ENCODE data around the gene AP1S3.

The AP1S3 gene

GRCh38 chr2:223835701-223836532 is 1.5 kb downstream of the AP1S3 start:
- peak overlapping the region; percentile 46 for H3K4me2 ChIP-seq (ENCODE audit: low read depth, low read length)
- no peak overlapping the region for H2AFZ ChIP-seq (ENCODE audit: low read length)
- H4K20me1 ChIP-seq (ENCODE audit: insufficient read depth, low read length) = no peaks in the 10 kb centered on the region; the same call in 1 of the 2 replicates
- H3K79me2 ChIP-seq (ENCODE audit: low read length) = peaks cover 55% of the 10 kb centered on the region
- TF ChIP-seq EZH2 (optimal IDR thresholded peaks at IDR 0.05; ENCODE audit: low read depth, low read length) (no peak), CTCF (IDR thresholded peaks at IDR 0.05; ENCODE audit: low read length) (no peak)
- H3K9ac ChIP-seq (ENCODE audit: low read length) = peak overlapping the region; percentile 60; the same call in 1 of the 2 replicates
- H3K9me2 ChIP-seq (replicated peaks; ENCODE audit: insufficient read depth, low read length) = no peaks in the 10 kb centered on the region
- peak overlapping the region; percentile 78; the same call in 1 of the 2 replicates for H3K27ac ChIP-seq (ENCODE audit: low read length)
- H3K4me1 ChIP-seq (ENCODE audit: low read length) = peaks cover 14% of the 10 kb centered on the region
- H3K9me3 ChIP-seq (replicated peaks; ENCODE audit: insufficient read depth, low read length) = no peaks in the 10 kb centered on the region
- peak overlapping the region; percentile 91 for H3K4me3 ChIP-seq (ENCODE audit: low read length)
- H3K27me3 ChIP-seq (replicated peaks; ENCODE audit: insufficient read depth, low read length) = no peaks in the 10 kb centered on the region
- peak; percentile 49 for DNase-seq
- peaks cover 18% of the 10 kb centered on the region for H3F3A ChIP-seq (ENCODE audit: insufficient read depth, low read length)
- H3K36me3 ChIP-seq (replicated peaks; ENCODE audit: insufficient read depth, low read length) = no peaks in the 10 kb centered on the region

GRCh38 chr2:223834431-223834830 is 3.0 kb downstream of the AP1S3 start:
- H3K79me2 ChIP-seq (ENCODE audit: low read length) = peaks cover 68% of the 10 kb centered on the region
- H4K20me1 ChIP-seq (ENCODE audit: insufficient read depth, low read length) = no peaks in the 10 kb centered on the region; the same call in 1 of the 2 replicates
- peaks cover 16% of the 10 kb centered on the region for H3F3A ChIP-seq (ENCODE audit: insufficient read depth, low read length)
- no peak overlapping the region for H2AFZ ChIP-seq (ENCODE audit: low read length)
- H3K36me3 ChIP-seq (replicated peaks; ENCODE audit: insufficient read depth, low read length) = no peaks in the 10 kb centered on the region
- TF ChIP-seq EZH2phosphoT487 (IDR thresholded peaks at IDR 0.05; ENCODE audit: low read length) (no peak), CTCF (IDR thresholded peaks at IDR 0.05; ENCODE audit: low read length) (no peak), EZH2 (optimal IDR thresholded peaks at IDR 0.05; ENCODE audit: low read depth, low read length) (no peak)
- no peak overlapping the region for H3K4me3 ChIP-seq (ENCODE audit: low read length)
- no peak overlapping the region for H3K27ac ChIP-seq (ENCODE audit: low read length)
- no peaks in the 10 kb centered on the region for H3K9me3 ChIP-seq (replicated peaks; ENCODE audit: insufficient read depth, low read length)
- H3K9ac ChIP-seq (ENCODE audit: low read length) = no peak overlapping the region
- H3K9me2 ChIP-seq (replicated peaks; ENCODE audit: insufficient read depth, low read length) = no peaks in the 10 kb centered on the region
- no peak for DNase-seq
- H3K4me1 ChIP-seq (ENCODE audit: low read length) = 0 out of 2 replicates have a peak, but pooled peaks cover 9% of the 10 kb centered on the region
- H3K4me2 ChIP-seq (ENCODE audit: low read depth, low read length) = no peak overlapping the region
- H3K27me3 ChIP-seq (replicated peaks; ENCODE audit: insufficient read depth, low read length) = no peaks in the 10 kb centered on the region

GRCh38 chr2:223832241-223832903 is 5.0 kb downstream of the AP1S3 start:
- H3K27ac ChIP-seq (ENCODE audit: low read length) = no peak overlapping the region
- peaks cover 85% of the 10 kb centered on the region for H3K79me2 ChIP-seq (ENCODE audit: low read length)
- no peak overlapping the region for H3K4me2 ChIP-seq (ENCODE audit: low read depth, low read length)
- no peak overlapping the region for H3K9ac ChIP-seq (ENCODE audit: low read length)
- H3K9me3 ChIP-seq (replicated peaks; ENCODE audit: insufficient read depth, low read length) = no peaks in the 10 kb centered on the region
- H2AFZ ChIP-seq (ENCODE audit: low read length) = no peak overlapping the region
- H4K20me1 ChIP-seq (ENCODE audit: insufficient read depth, low read length) = no peaks in the 10 kb centered on the region; the same call in 1 of the 2 replicates
- H3K9me2 ChIP-seq (replicated peaks; ENCODE audit: insufficient read depth, low read length) = no peaks in the 10 kb centered on the region
- TF ChIP-seq CTCF (IDR thresholded peaks at IDR 0.05; ENCODE audit: low read length) (no peak), EZH2phosphoT487 (IDR thresholded peaks at IDR 0.05; ENCODE audit: low read length) (no peak), EZH2 (optimal IDR thresholded peaks at IDR 0.05; ENCODE audit: low read depth, low read length) (no peak)
- H3K4me1 ChIP-seq (ENCODE audit: low read length) = 0 out of 2 replicates have a peak, but pooled peaks cover 9% of the 10 kb centered on the region
- H3K36me3 ChIP-seq (replicated peaks; ENCODE audit: insufficient read depth, low read length) = no peaks in the 10 kb centered on the region
- H3F3A ChIP-seq (ENCODE audit: insufficient read depth, low read length) = peaks cover 6% of the 10 kb centered on the region
- no peak for DNase-seq
- H3K4me3 ChIP-seq (ENCODE audit: low read length) = no peak overlapping the region
- no peaks in the 10 kb centered on the region for H3K27me3 ChIP-seq (replicated peaks; ENCODE audit: insufficient read depth, low read length)

Data from MM.1S (cell line).